DMS153 treated with DMSO at 0.1 percent for 48 hours (cell line): ENCODE results near the gene SLC25A17.
"Not testable (repeated sequence)": the region's sequence is repeated elsewhere in the genome, so short reads cannot be mapped to it uniquely, and the experiment has no call there.

Source experiments
- DNase-seq: peaks from one replicate; lab custom pipeline; 2025; ENCODE audit not compliant: unreplicated experiment; lab: John Stamatoyannopoulos, UW

The SLC25A17 gene

DNA sequence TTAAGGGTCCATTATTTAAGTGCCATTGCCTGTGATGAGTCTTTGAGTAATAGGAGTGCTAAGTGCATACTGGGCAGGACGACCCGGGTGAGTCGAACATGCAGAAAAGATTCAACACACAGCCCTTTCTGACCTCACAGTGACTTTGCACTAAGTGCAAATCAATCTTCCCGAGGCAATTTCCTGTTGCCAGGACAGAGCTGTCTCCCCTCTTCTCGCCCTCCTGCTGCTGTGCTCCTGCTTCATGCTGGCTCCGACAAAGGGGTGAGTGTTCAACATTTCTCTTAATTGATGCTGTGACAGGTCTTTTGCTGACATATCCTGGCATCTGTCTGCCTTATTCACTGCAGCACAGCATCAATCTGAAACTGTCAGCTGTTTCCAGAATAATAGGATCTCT, 97.9 kb downstream of the SLC25A17 start:
- peak; percentile 67 for DNase-seq

DNA sequence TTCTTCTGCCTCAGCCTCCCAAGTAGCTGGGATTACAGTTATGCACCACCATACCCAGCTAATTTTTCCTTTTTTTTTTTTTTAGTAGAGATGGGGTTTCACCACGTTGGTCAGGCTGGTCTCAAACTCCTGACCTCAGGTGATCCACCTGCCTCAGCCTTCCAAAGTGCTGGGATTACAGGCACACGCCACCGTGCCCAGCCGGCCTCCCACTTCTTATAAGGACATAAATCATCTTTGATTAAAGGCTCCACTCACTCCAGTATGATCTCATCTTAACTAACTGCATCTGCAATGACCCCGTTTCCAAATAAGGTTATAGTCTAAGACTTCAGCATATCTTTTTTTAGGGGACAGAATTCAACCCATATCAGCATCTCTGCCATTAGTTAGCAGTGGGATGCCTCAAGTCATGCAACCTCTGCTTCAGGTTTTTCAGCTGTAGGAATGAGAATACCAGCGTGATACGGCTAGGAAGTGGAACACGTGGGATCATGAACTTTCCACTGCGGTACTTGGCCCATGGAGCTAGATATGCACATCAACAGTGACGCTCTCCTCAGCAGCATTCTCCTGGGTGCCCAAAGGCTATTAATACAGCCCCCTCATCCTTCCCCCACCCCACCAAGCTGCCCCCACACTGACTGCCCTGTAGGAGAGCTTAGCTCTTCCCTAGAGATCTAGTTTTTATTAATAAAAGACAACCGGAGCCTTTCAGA, 98.4 kb downstream of the SLC25A17 start:
- no peak for DNase-seq

DNA sequence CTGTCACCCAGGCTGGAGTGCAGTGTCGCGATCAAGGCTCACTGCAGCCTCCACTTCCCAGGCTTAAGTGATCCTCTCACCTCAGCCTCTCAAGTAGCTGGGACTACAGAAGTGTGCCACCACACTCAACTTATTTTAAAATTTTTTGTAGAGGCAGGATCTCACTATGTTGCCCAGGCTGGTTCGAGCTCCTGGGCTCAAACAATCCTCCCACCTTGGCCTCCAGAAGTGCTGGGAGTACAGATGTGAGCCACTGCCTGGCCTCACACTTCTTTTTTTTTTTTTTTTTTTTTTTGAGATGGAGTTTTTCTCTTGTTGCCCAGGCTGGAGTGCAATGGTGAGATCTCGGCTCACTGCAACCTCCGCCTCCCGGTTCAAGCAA, 99.0 kb downstream of the SLC25A17 start:
- not testable (repeated sequence) for DNase-seq
